ENCODE data around the gene CCER1.
A peak's percentile ranks its signal among the peaks of the same experiment; 100 is the strongest.
"Not testable (repeated sequence)": the region's sequence is repeated elsewhere in the genome, so short reads cannot be mapped to it uniquely, and the experiment has no call there.

CCER1 gene

DNA sequence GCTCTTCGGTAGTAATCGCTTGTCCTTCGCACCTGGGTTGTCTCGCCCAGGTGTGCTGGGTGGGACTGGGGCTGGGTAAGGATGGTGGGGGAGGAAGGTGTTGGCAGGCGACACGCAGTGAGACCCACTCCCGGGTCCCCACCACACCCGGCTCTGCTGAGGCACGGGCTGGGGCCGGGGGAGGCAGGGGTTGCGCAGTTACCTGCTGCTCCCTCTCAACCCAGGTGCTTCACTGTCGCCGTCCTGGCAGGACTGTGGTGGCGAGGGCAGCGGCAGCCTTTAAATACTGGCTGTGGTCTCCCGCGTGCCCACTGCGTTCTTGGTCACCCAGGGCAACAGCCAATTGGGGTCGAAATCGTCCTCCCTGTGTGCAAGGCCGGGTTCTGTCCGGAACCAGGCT, at the start of gene CCER1:
Gene CCER1, minus strand, starts transcription at position 256 of the 400 bp plus-strand sequence. CDS start 434 bp downstream, outside the sequence.
- no peak for DNase-seq (ENCODE audit: low read depth)
- no peak within 1 kb of the TSS for H3K4me3 ChIP-seq (ENCODE audit: low read depth, low read length)

- DNase-seq (ENCODE audit: low read depth), result no peak
- H3K4me3 ChIP-seq (ENCODE audit: low read depth, low read length), result no peak overlapping the region
Observed at GRCh38 chr12:91003737-91004136, 48.8 kb upstream of the CCER1 start.

DNA sequence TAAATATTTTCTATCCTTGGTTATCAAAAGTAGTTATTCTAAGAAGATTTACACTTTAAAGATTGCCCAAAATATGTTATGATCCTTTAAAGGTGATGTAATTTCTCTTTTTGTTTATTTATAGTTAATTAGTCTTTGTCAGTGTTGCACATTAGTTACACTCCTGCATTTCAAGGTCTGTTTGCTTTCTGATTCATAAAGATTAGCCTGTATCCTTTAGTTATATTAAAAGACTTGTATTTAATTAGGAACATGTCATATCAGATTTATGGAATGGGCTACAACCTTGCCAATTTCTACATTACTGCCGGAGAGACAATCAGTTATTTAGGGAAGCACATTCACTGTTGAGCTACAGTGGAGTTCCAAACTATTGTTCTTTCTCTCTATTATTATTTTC, 46.3 kb upstream of the CCER1 start:
- no peak overlapping the region for H3K4me3 ChIP-seq (ENCODE audit: low read depth, low read length)
- no peak for DNase-seq (ENCODE audit: low read depth)

DNA sequence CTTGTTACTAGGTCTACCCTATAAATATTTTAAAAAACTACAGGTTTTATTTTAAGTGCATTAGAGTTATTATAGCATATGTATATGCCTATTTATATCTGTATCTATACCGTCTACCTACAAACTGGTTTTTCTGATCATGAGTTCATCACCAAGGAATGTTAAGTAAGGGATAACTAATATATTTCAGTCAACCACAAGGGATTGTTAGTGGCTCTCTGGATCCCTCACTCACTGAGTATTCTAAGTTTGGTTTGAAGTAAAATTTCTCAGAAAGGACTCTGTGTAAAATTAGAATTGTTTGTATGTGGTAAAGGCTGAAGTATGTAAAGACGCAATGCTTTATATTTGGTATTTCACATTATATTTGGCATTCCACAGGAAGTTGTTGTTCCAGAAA, 45.0 kb upstream of the CCER1 start:
- no peak overlapping the region for H3K4me3 ChIP-seq (ENCODE audit: low read depth, low read length)
- no peak for DNase-seq (ENCODE audit: low read depth)

DNA sequence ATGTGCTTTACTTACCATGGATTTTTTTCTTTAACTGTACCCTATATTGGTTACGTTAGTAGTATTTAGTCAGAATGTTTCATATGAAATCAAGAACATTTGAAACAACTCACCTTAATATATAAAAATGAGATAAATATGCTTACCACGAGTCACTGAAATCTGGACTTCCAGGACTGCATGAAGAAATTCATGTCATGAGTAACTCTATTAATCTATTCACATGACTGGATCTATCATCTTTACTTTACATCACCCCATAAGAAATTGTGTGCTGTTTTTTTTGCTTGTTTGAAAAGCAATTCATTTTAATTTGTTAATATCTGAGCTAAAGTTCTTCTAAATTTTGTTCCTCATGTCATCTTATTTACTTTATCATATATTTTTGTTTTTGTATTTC, 44.6 kb upstream of the CCER1 start:
- DNase-seq (ENCODE audit: low read depth), result no peak
- H3K4me3 ChIP-seq (ENCODE audit: low read depth, low read length), result no peak overlapping the region

DNA sequence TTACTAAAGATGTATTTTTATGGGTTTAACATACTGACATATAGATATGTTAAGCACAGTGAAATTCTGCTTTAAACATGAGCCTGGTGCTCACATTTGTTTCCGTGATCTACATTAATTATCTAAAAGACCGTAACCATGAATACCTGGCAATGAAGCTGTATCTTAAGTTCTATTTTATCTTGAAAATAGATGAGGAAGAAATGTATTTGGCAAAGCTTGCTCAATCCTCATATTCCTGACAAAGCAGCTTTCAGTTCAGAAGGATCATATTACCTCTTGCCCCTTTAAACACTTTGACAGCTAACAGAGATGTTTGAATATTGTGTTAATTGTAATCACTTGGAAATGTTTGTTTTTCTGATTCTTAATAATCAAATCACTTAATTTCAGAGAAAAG, 40.0 kb upstream of the CCER1 start:
- DNase-seq (ENCODE audit: low read depth), result peak; percentile 4
- H3K4me3 ChIP-seq (ENCODE audit: low read depth, low read length), result no peak overlapping the region

GRCh38 chr12:90991952-90992465, 37.0 kb upstream of the CCER1 start:
- no peak for DNase-seq (ENCODE audit: low read depth)

DNA sequence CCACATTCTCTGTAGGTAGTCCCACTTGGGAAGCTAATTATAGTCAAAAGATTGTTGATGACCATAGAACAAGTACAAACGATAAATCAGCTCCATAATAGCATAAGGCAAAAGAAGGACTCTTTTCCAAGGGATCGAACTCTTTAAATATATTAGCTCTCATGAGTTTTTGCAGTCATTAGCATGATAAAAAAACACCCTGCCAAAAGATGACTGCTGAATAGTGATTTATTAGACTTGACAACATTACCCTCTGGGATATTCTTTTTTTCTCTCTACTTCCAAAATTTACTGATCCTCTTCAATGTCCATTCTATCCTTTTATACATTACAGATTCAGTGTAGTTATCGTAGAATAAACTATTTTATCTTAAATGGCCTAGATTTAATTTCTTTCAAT, 35.6 kb upstream of the CCER1 start:
- H3K4me3 ChIP-seq (ENCODE audit: low read depth, low read length), result no peak overlapping the region
- DNase-seq (ENCODE audit: low read depth), result no peak

More at GRCh38 chr12:90991952-90992465, 37.0 kb upstream of the CCER1 start:
- no peak overlapping the region for H3K4me3 ChIP-seq (ENCODE audit: low read depth, low read length)

GRCh38 chr12:90989686-90990111, 34.7 kb upstream of the CCER1 start:
- no peak for DNase-seq (ENCODE audit: low read depth)
- no peak overlapping the region for H3K4me3 ChIP-seq (ENCODE audit: low read depth, low read length)

GRCh38 chr12:90987520-90987919, 32.5 kb upstream of the CCER1 start:
- no peak overlapping the region for H3K4me3 ChIP-seq (ENCODE audit: low read depth, low read length)
- no peak for DNase-seq (ENCODE audit: low read depth)

- peak; percentile 3 for DNase-seq (ENCODE audit: low read depth)
- no peak overlapping the region for H3K4me3 ChIP-seq (ENCODE audit: low read depth, low read length)
Observed at GRCh38 chr12:90987101-90987500, 32.1 kb upstream of the CCER1 start.

DNA sequence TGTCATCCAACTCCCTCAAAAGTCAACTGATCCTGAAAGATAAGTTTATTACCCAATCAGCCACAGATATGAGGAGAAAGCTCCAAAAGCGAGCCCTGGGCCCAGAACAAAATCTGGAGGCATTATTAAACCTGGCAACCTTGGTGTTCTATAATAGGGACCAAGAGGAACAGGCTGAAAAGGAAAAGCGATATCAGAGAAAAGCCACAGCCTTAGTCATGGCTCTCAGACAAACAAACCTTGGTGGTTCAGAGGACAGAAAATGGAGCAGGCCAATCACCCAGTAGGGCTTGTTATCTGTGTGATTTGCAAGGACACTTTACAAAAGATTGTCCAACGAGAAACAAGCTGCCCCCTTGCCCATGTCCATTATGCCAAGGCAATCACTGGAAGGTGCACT, 30.4 kb upstream of the CCER1 start:
- DNase-seq (ENCODE audit: low read depth); H3K4me3 ChIP-seq (ENCODE audit: low read depth, low read length): not testable (repeated sequence)

DNA sequence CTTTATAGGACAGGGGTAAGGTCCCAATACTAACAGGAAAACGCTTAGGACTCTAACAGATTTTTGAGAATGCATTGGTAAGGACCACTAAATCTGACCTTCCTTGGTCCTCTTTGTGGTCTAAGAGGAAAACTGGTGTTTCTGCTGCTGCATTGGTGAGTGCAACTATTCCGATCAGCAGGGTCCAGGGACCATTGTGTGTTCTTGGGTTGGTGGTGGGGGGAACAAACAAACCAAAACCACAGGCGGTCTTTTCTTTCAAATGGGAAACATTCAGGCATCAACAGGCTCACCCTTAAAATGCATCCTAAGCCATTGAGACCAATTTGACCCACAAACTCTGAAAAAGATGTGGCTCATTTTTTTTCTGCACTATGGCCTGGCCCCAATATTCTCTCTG, 29.1 kb upstream of the CCER1 start:
- no peak overlapping the region for H3K4me3 ChIP-seq (ENCODE audit: low read depth, low read length)
- DNase-seq (ENCODE audit: low read depth), result no peak

- no peak for DNase-seq (ENCODE audit: low read depth)
- H3K4me3 ChIP-seq (ENCODE audit: low read depth, low read length), result no peak overlapping the region
Observed at GRCh38 chr12:90982170-90982569, 27.2 kb upstream of the CCER1 start.

DNA sequence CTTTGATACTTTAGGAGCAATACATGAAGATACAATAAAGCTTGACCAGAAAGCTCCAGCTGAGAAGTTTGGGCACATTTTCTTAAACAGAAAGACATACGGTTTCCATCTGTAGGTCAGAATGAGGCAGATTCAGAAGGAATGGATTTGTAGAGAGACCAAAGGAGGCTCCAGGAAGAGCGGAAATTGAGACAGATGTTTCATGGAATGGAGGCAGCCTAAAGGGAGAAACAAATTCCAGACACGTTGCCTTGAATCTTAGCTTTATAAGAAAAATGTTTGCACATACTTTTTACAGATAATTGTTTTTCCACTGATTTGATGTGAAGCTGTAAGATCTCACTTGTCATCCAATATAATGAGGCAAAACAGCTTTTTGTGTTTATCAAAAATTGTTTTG, 25.0 kb upstream of the CCER1 start:
- no peak overlapping the region for H3K4me3 ChIP-seq (ENCODE audit: low read depth, low read length)
- DNase-seq (ENCODE audit: low read depth), result peak; percentile 5

GRCh38 chr12:90979019-90979418, 24.0 kb upstream of the CCER1 start:
- no peak for DNase-seq (ENCODE audit: low read depth)
- H3K4me3 ChIP-seq (ENCODE audit: low read depth, low read length), result no peak overlapping the region

DNA sequence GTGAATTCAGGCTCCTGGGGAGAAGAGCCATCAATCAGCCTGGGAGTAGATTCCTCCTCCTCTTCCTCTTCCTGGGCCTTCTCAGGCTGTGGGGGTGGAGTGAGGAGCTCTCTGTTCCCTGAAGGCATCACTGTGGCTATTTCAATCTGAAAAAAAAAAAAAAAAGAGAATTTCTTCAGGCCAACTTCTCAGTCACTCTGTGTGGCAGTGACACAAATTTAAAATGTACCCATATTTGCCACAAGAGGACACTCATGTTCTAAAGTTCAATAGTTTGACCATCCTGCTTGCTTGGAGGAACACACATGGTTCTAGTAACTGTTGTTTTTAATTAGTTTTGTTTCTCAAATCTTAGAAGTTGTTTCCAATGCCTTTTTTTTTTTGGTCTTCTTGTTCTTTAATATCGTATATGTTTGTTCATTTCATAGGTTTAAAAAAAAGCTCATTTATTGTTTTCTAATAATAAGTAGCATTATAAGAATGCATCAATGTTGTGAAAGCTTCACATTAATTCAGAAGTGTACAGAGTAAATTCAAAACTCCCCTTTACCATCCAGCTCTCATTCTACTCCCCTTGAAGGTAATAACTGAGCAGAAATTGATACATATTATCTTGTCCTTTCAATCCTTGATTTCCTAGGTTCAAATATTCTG, 23.3 kb upstream of the CCER1 start:
- peak; percentile 25 for DNase-seq (ENCODE audit: low read depth)
- H3K4me3 ChIP-seq (ENCODE audit: low read depth, low read length), result no peak overlapping the region

DNA sequence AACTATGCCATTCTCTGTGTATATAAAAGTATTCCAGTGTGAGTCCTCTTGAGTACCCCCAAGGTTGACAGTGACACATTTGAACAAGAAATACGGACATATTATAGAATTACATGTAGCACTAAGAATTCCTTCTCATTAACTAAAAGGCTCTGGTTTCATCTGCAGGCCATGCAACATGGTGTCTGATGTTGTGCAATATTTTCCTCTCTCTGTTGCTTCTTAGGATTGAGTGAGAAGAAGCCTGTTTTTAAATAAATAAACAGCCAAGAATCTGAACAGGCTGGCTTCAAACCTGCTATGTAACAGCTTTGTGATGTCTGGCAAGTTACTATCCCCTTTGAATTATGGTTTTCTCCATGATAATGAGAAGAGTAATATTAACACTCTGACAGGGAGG, 22.2 kb upstream of the CCER1 start:
- no peak overlapping the region for H3K4me3 ChIP-seq (ENCODE audit: low read depth, low read length)
- DNase-seq (ENCODE audit: low read depth), result peak; percentile 2

DNA sequence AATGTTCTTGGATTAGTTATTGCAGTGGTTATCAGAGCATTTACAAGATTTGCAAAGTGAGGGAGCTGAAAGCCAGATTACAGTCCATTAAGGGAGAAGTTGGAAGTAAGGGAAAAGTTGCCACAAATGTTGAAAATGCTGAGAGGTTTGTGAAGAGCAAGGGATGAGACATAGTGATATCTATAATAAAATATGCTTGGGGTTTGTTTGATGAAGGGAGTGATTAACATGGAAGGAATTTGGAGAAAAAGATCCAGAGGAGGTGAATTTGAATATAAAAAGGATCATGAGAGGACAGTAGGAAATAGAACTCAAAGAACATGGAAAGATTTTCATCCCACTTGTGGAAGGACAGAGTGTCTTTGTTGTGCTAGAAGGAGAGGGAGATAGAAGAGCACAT, 19.3 kb upstream of the CCER1 start:
- no peak for DNase-seq (ENCODE audit: low read depth)
- H3K4me3 ChIP-seq (ENCODE audit: low read depth, low read length), result no peak overlapping the region

- no peak overlapping the region for H3K4me3 ChIP-seq (ENCODE audit: low read depth, low read length)
Observed at GRCh38 chr12:90972226-90972625, 17.2 kb upstream of the CCER1 start.

GRCh38 chr12:90970911-90971310, 15.9 kb upstream of the CCER1 start:
- H3K4me3 ChIP-seq (ENCODE audit: low read depth, low read length), result no peak overlapping the region
- DNase-seq (ENCODE audit: low read depth), result no peak

More at GRCh38 chr12:90972226-90972625, 17.2 kb upstream of the CCER1 start:
- DNase-seq (ENCODE audit: low read depth), result no peak

Measured in skeletal muscle cell (primary cell).